GM12878 (cell line): ENCODE results near the gene ANK2. TPM values are rescaled to one million over a fixed set of nuclear protein-coding genes. Genes with fewer than 3 reads are reported as not detected.

Source experiments
- ATAC-seq: fragments of 200-7000 bp; cut with Tn5 transposase; 3 replicates; pipeline ENCODE4 v1.9.1; 2020; ENCODE audit warnings: mild to moderate bottlenecking, moderate library complexity
- BruUV-seq: library from RNA; stranded (reverse); fragments of 400-500 nt; replicated peaks from 2 replicates; lab custom pipeline; 2021; lab: Mats Ljungman, UMichigan
- CTCF ChIA-PET: fragments of 300-600 bp; sonication (Branson Sonifier 250); formaldehyde crosslinking; extraction: SDS; loops from one replicate; lab custom pipeline; 2021; ENCODE audit warnings: inconsistent platforms; lab: Yijun Ruan, JAX
- POLR2A ChIA-PET: fragments of 350-600 bp; formaldehyde crosslinking; extraction: SDS; loops from one replicate; lab custom pipeline; 2021; ENCODE audit warnings: inconsistent platforms; lab: Charles Lee
- RAD21 ChIA-PET: fragments of 300-600 bp; sonication (Branson Sonifier 250); formaldehyde crosslinking; loops from one replicate; lab custom pipeline; 2023; ENCODE audit warnings: antibody characterized with exemption; ENCODE audit not compliant: unreplicated experiment; lab: Charles Lee
- SMC1A ChIA-PET: fragments of 300-600 bp; sonication (Branson Sonifier 250); formaldehyde crosslinking; loops from one replicate; lab custom pipeline; 2023; ENCODE audit not compliant: unreplicated experiment, uncharacterized antibody; lab: Charles Lee
- DNase-seq: peaks from one replicate; pipeline ENCODE4 v3.0.0-alpha.2; 2011; ENCODE audit warnings: low read depth, low spot score
- FAIRE-seq: peaks from 3 replicates; lab custom pipeline; 2011; peaks lifted over from hg19 to GRCh38; lab: Jason Lieb, UNC
- H2AFZ ChIP-seq: 2 replicates; pipeline ENCODE4 v1.6.0; 2011; ENCODE audit warnings: low read depth, low read length, control low read depth; ENCODE audit not compliant: control insufficient read depth
- H3K27ac ChIP-seq: 2 replicates; pipeline ENCODE4 v1.5.1; 2011; ENCODE audit warnings: control low read depth; ENCODE audit not compliant: control insufficient read depth, insufficient read depth
- H3K27me3 ChIP-seq, 2 experiments: replicated peaks in 1 of 2; 2 replicates each; pipeline versions ENCODE4 v1.6.0 to v1.6.1; 2011; ENCODE audit warnings: low read length in 1 of 2; ENCODE audit not compliant: control insufficient read depth in 2 of 2, insufficient read depth in 2 of 2
- H3K36me3 ChIP-seq, 2 experiments: 2 replicates each; pipeline ENCODE4 v1.5.1; 2011; ENCODE audit warnings: low read length in 1 of 2; ENCODE audit not compliant: control insufficient read depth in 2 of 2, insufficient read depth in 2 of 2
- H3K4me1 ChIP-seq: 2 replicates; pipeline ENCODE4 v1.6.1; 2011; ENCODE audit warnings: mild to moderate bottlenecking, low read length, moderate library complexity, mixed read lengths; ENCODE audit not compliant: control insufficient read depth, insufficient read depth
- H3K4me2 ChIP-seq: 2 replicates; pipeline ENCODE4 v1.6.0; 2011; ENCODE audit warnings: control low read depth; ENCODE audit not compliant: control insufficient read depth, insufficient read depth
- H3K4me3 ChIP-seq: fragments of 200-600 bp; sonication (generic); 2 replicates; pipeline ENCODE4 v1.5.1; 2016
- H3K79me2 ChIP-seq: 2 replicates; pipeline ENCODE4 v1.6.0; 2011; ENCODE audit warnings: low read length; ENCODE audit not compliant: control insufficient read depth, insufficient read depth
- H3K9ac ChIP-seq: 2 replicates; pipeline ENCODE4 v1.8.0; 2011; ENCODE audit warnings: low read length, control low read depth, mixed read lengths; ENCODE audit not compliant: control insufficient read depth, insufficient read depth
- H3K9me3 ChIP-seq: replicated peaks from 3 replicates; pipeline ENCODE4 v1.5.1; 2011; ENCODE audit warnings: mild to moderate bottlenecking, low read length; ENCODE audit not compliant: control insufficient read depth, insufficient read depth
- H4K20me1 ChIP-seq: 2 replicates; pipeline ENCODE4 v1.6.0; 2011; ENCODE audit not compliant: control insufficient read depth, insufficient read depth
- ATF2 ChIP-seq: IDR thresholded peaks from 2 replicates; pipeline ENCODE4 v1.6.1; 2012; ENCODE audit warnings: low read length, inconsistent platforms
- BCL11A ChIP-seq: IDR thresholded peaks from 2 replicates; pipeline ENCODE4 v1.6.1; 2011; ENCODE audit warnings: low read depth, low read length
- CBX5 ChIP-seq: sonication (generic); IDR thresholded peaks from 2 replicates; pipeline ENCODE4 v1.6.1; 2016; ENCODE audit warnings: low read depth, moderate library complexity, mild to moderate bottlenecking, inconsistent platforms
- ETV6 ChIP-seq, 2 experiments: fragments of 450-650 bp in 1 of 2; IDR thresholded peaks in 1 of 2; conservative IDR thresholded peaks in 1 of 2; 2 replicates each; pipeline ENCODE4 v1.6.1; 2014; ENCODE audit warnings: antibody characterized with exemption in 1 of 2, borderline replicate concordance in 1 of 2, low read depth in 1 of 2, mild to moderate bottlenecking in 1 of 2, moderate library complexity in 1 of 2
- HDAC2 ChIP-seq: fragments of 200-600 bp; sonication (generic); IDR thresholded peaks from 2 replicates; pipeline ENCODE4 v1.6.1; 2017
- MYB ChIP-seq: fragments of 150-350 bp; IDR thresholded peaks from 2 replicates; pipeline ENCODE4 v1.6.1; 2014; ENCODE audit warnings: mild to moderate bottlenecking, low read depth, low read length, borderline replicate concordance
- NFYB ChIP-seq: IDR thresholded peaks from 2 replicates; pipeline ENCODE4 v1.6.1; 2011; ENCODE audit warnings: low read depth, mild to moderate bottlenecking, low read length, improper control_type of control experiment, moderate library complexity; ENCODE audit not compliant: insufficient read depth
- SREBF2 ChIP-seq: IDR thresholded peaks from 2 replicates; pipeline ENCODE4 v1.6.1; 2012; ENCODE audit warnings: mild to moderate bottlenecking, low read length
- TARDBP ChIP-seq: IDR thresholded peaks from 2 replicates; pipeline ENCODE4 v1.6.1; 2016; ENCODE audit warnings: borderline replicate concordance
- ZBED1 ChIP-seq: IDR thresholded peaks from 2 replicates; pipeline ENCODE4 v1.6.1; 2016; ENCODE audit warnings: borderline replicate concordance
- ZNF274 ChIP-seq: IDR thresholded peaks from one replicate; pipeline ENCODE4 v1.8.0; 2011; ENCODE audit not compliant: insufficient read length, insufficient read depth
- WGBS: methylation state at CpG from one replicate; pipeline ENCODE4 v1.1.6; 2016; ENCODE audit warnings: low lambda C conversion rate; ENCODE audit not compliant: insufficient replicate concordance, insufficient coverage; ENCODE audit errors: missing lambda C conversion rate; 5-methylcytosine and 5-hydroxymethylcytosine counted together
- in situ Hi-C: fragments of 300-500 bp; cut with MboI; formaldehyde crosslinking; loops from 9 replicates; pipeline ENCODE4 v1.14.3; 2018; ENCODE audit warnings: mixed read lengths
- intact Hi-C: fragments of 100-400 bp; cut with micrococcal nuclease; formaldehyde crosslinking; loops from one replicate; pipeline ENCODE4 v1.14.2; 2022; ENCODE audit not compliant: unreplicated experiment
- polyA plus RNA-seq, 11 experiments: library from polyadenylated mRNA; depleted of rRNA in 4 of 11; unstranded in 6 of 11; stranded (reverse) in 5 of 11; fragments of >200 nt; fragmentation: Nextera tagmentation in 4 of 11; fragmentation: Illumina TruSeq in 1 of 11; extraction: Ambion mirVana in 4 of 11; extraction: Trizol in 1 of 11; gene quantifications; 1 replicate in 1 of 11; 2 replicates in 10 of 11; pipeline versions ENCODE4 v1.2.1 to v1.2.3, GENCODE V29; 2011 to 2016; ENCODE audit warnings: inconsistent platforms in 2 of 11, missing spikeins in 2 of 11, low read depth in 1 of 11
- total RNA-seq, 4 experiments: library from RNA; depleted of rRNA in 3 of 4; stranded (reverse); fragments of >200 nt in 3 of 4; fragmentation: Illumina TruSeq in 1 of 4; extraction: Trizol in 1 of 4; gene quantifications; 2 replicates each; pipeline versions ENCODE4 v1.2.1 to v1.2.3, GENCODE V29; 2013 to 2021

Gene ANK2
- total and polyA plus RNA-seq, 10 of the 15 experiments (the other 5 are each of a cell fraction or from before 2014, with no cell fraction given) = 1.6 to 13.0 (median 4.1) TPM

- ChIA-PET RAD21 (no interaction called here), SMC1A (interaction anchor here (2.0 kb wide), 1 partner anchor 50 kb away, joined by 5 read pairs; no protein-coding TSS in a partner anchor), CTCF (no interaction called here), POLR2A (no interaction called here)
- no peaks in the 10 kb centered on the region for H3K36me3 ChIP-seq
- H3K4me2 ChIP-seq = no peak overlapping the region
- TF ChIP-seq ETV6 (conservative IDR thresholded peaks at IDR 0.05 in 1 of 2, IDR thresholded peaks at IDR 0.05 in 1 of 2; ENCODE audit: borderline replicate concordance in 1 of 2, low read depth in 1 of 2) (no peak), ATF2 (no peak), MYB (no peak), CBX5 (no peak)
- in situ Hi-C loops (no loop called here), intact Hi-C loops (no loop called here)
- FAIRE-seq = no peak
- no peak overlapping the region for H3K27ac ChIP-seq
- 0% methylated on average over 2 of the region's 2 CpGs for WGBS
- no peaks in the 10 kb centered on the region for H3K9me3 ChIP-seq
- H3K27me3 ChIP-seq = no peaks in the 10 kb centered on the region
- no peak for ATAC-seq
- H3K4me3 ChIP-seq = no peak overlapping the region
- H3K4me1 ChIP-seq = no peaks in the 10 kb centered on the region
- no peaks in the 10 kb centered on the region for H4K20me1 ChIP-seq
- H2AFZ ChIP-seq = no peak overlapping the region
- H3K79me2 ChIP-seq = no peaks in the 10 kb centered on the region
- no peak overlapping the region for H3K9ac ChIP-seq
- DNase-seq = no peak
- BruUV-seq = no TSS peak
These were observed 173.5 kb downstream of the ANK2 start for GRCh38 chr4:113223001-113223400.

- Histone ChIP-seq H3K27me3 (no peaks in the 10 kb centered on the region), H3K9me3 (no peaks in the 10 kb centered on the region), H3K79me2 (no peaks in the 10 kb centered on the region), H3K4me1 (no peaks in the 10 kb centered on the region), H4K20me1 (no peaks in the 10 kb centered on the region), H2AFZ (no peak overlapping the region), H3K9ac (no peak overlapping the region), H3K4me3 (no peak overlapping the region), H3K27ac (no peak overlapping the region), H3K4me2 (no peak overlapping the region), H3K36me3 (no peaks in the 10 kb centered on the region)
- ChIA-PET POLR2A (no interaction called here), SMC1A (no interaction called here), CTCF (no interaction called here), RAD21 (no interaction called here)
- intact Hi-C loops = no loop called here
- no TSS peak for BruUV-seq
- no peak for DNase-seq
- FAIRE-seq = no peak
- no peak for ATAC-seq
- no peak for TF ChIP-seq HDAC2
- no peak for TF ChIP-seq NFYB
- no peak for TF ChIP-seq BCL11A
- no peak for TF ChIP-seq SREBF2
- no peak for TF ChIP-seq TARDBP
- TF ChIP-seq ZBED1 = no peak
- no peak for TF ChIP-seq ZNF274
- WGBS = 6% methylated on average over 2 of the region's 2 CpGs
- in situ Hi-C loops = no loop called here
These were observed 182.7 kb downstream of the ANK2 start for GRCh38 chr4:113232194-113232593.
